ENCODE results near the gene TRIP12.
"Not testable (repeated sequence)": the region's sequence is repeated elsewhere in the genome, so short reads cannot be mapped to it uniquely, and the experiment has no call there.

TRIP12 gene

GRCh38 chr2:229835596-229836283 lies 86.1 kb downstream of the TRIP12 start:
- DNase-seq, result no peak

- DNase-seq, result not testable (repeated sequence)
These were observed 87.4 kb downstream of the TRIP12 start for GRCh38 chr2:229834368-229834767.

GRCh38 chr2:229832510-229832898 lies 89.3 kb downstream of the TRIP12 start:
- no peak for DNase-seq

GRCh38 chr2:229831805-229832509 lies 89.9 kb downstream of the TRIP12 start:
- DNase-seq, result no peak

- no peak for DNase-seq
These were observed 96.3 kb downstream of the TRIP12 start for GRCh38 chr2:229825476-229825875.

- no peak for DNase-seq
These were observed 100.5 kb downstream of the TRIP12 start for GRCh38 chr2:229821316-229821715.

- DNase-seq, result no peak
These were observed 103.6 kb downstream of the TRIP12 start for GRCh38 chr2:229818230-229818629.

GRCh38 chr2:229815858-229816257 lies 106.0 kb downstream of the TRIP12 start:
- no peak for DNase-seq

- DNase-seq, result no peak
These were observed 106.5 kb downstream of the TRIP12 start for GRCh38 chr2:229815342-229815741.

GRCh38 chr2:229810786-229811185 lies 111.0 kb downstream of the TRIP12 start:
- no peak for DNase-seq

- no peak for DNase-seq
These were observed 116.2 kb downstream of the TRIP12 start for GRCh38 chr2:229805559-229805958.

- DNase-seq, result no peak
These were observed 119.0 kb downstream of the TRIP12 start for GRCh38 chr2:229802785-229803184.

GRCh38 chr2:229800997-229801754 lies 120.6 kb downstream of the TRIP12 start:
- peak in 32 of 56 donors; percentile 1 to 69 (median 24) for DNase-seq

- no peak for DNase-seq
These were observed 123.2 kb downstream of the TRIP12 start for GRCh38 chr2:229798446-229799155.

GRCh38 chr2:229795058-229795457 lies 126.8 kb downstream of the TRIP12 start:
- DNase-seq, result no peak

GRCh38 chr2:229794636-229795035 lies 127.2 kb downstream of the TRIP12 start:
- no peak for DNase-seq

- DNase-seq, result not testable (repeated sequence)
These were observed 135.5 kb downstream of the TRIP12 start for GRCh38 chr2:229786289-229786688.

GRCh38 chr2:229784791-229785190 lies 137.0 kb downstream of the TRIP12 start:
- DNase-seq, result no peak

GRCh38 chr2:229783108-229783721 lies 138.6 kb downstream of the TRIP12 start:
- DNase-seq, result no peak

GRCh38 chr2:229780856-229781773 lies 140.7 kb downstream of the TRIP12 start:
- peak in 1 of 56 donors; percentile 6 for DNase-seq

All from nucleus accumbens (tissue), 56 donors.